ENCODE measurements around the gene GXYLT2.

GXYLT2 gene

GRCh38 chr3:72887705-72888545 is at the start of gene GXYLT2:
TSS of gene GXYLT2 (plus strand) at chr3:72888046. CDS start at chr3:72888234, 188 bp downstream.
- H3K4me3 ChIP-seq (ENCODE audit: low read depth in 1 of 2, low read length in 2 of 2) = peak within 1 kb of the TSS; percentile 58 to 62; a peak in 3 of 4 replicates
- H3K4me1 ChIP-seq (ENCODE audit: insufficient read depth, low read length) = peaks cover 55% of the 10 kb centered on the region
- H2AFZ ChIP-seq (ENCODE audit: low read depth, low read length) = peak within 1 kb of the TSS; percentile 72
- H3K79me2 ChIP-seq (ENCODE audit: insufficient read depth, low read length) = peaks cover 55% of the 10 kb centered on the region
- H4K20me1 ChIP-seq (ENCODE audit: insufficient read depth, low read length) = no peaks in the 10 kb centered on the region
- peak within 1 kb of the TSS; percentile 72 for H3K4me2 ChIP-seq (ENCODE audit: insufficient read depth, low read length)
- DNase-seq = peak; percentile 85
- H3K9ac ChIP-seq (ENCODE audit: low read depth, low read length) = peak within 1 kb of the TSS; percentile 57
- TF ChIP-seq, protein P1, sequence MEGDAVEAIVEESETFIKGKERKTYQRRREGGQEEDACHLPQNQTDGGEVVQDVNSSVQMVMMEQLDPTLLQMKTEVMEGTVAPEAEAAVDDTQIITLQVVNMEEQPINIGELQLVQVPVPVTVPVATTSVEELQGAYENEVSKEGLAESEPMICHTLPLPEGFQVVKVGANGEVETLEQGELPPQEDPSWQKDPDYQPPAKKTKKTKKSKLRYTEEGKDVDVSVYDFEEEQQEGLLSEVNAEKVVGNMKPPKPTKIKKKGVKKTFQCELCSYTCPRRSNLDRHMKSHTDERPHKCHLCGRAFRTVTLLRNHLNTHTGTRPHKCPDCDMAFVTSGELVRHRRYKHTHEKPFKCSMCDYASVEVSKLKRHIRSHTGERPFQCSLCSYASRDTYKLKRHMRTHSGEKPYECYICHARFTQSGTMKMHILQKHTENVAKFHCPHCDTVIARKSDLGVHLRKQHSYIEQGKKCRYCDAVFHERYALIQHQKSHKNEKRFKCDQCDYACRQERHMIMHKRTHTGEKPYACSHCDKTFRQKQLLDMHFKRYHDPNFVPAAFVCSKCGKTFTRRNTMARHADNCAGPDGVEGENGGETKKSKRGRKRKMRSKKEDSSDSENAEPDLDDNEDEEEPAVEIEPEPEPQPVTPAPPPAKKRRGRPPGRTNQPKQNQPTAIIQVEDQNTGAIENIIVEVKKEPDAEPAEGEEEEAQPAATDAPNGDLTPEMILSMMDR (IDR thresholded peaks at IDR 0.05; ENCODE audit: borderline replicate concordance, extremely low read depth, low read length, poor library complexity, severe bottlenecking) = peak; percentile 24
- TF ChIP-seq EZH2 (IDR thresholded peaks at IDR 0.05; ENCODE audit: borderline replicate concordance, low read depth, low read length, severe bottlenecking) = no peak
- H3K9me3 ChIP-seq (ENCODE audit: insufficient read depth, low read length, severe bottlenecking) = peaks cover 3% of the 10 kb centered on the region
- H3K36me3 ChIP-seq (ENCODE audit: insufficient read depth, low read length) = peaks cover 11% of the 10 kb centered on the region
- peak; percentile 80 for ATAC-seq (ENCODE audit: insufficient read depth, low read depth)
- H3K27me3 ChIP-seq (ENCODE audit: insufficient read depth, low read length, poor library complexity) = no peaks in the 10 kb centered on the region
- peak within 1 kb of the TSS; percentile 88 for H3K27ac ChIP-seq (ENCODE audit: low read length)

- Histone ChIP-seq H3K4me1 (ENCODE audit: insufficient read depth, low read length) (peaks cover 3% of the 10 kb centered on the region; the same call in 1 of the 2 replicates), H3K36me3 (ENCODE audit: insufficient read depth, low read length) (peaks cover 88% of the 10 kb centered on the region), H3K4me3 (ENCODE audit: low read depth in 1 of 2, low read length in 2 of 2) (no peak overlapping the region), H3K9me3 (ENCODE audit: insufficient read depth, low read length, severe bottlenecking) (no peaks in the 10 kb centered on the region), H3K79me2 (ENCODE audit: insufficient read depth, low read length) (peaks cover 79% of the 10 kb centered on the region), H3K27me3 (ENCODE audit: insufficient read depth, low read length, poor library complexity) (no peaks in the 10 kb centered on the region), H3K27ac (ENCODE audit: low read length) (no peak overlapping the region), H2AFZ (ENCODE audit: low read depth, low read length) (no peak overlapping the region), H3K9ac (ENCODE audit: low read depth, low read length) (no peak overlapping the region), H3K4me2 (ENCODE audit: insufficient read depth, low read length) (no peak overlapping the region), H4K20me1 (ENCODE audit: insufficient read depth, low read length) (peaks cover 6% of the 10 kb centered on the region; the same call in 1 of the 2 replicates)
- TF ChIP-seq EZH2 (IDR thresholded peaks at IDR 0.05; ENCODE audit: borderline replicate concordance, low read depth, low read length, severe bottlenecking) = no peak
- TF ChIP-seq, protein P1 (IDR thresholded peaks at IDR 0.05; ENCODE audit: borderline replicate concordance, extremely low read depth, low read length, poor library complexity, severe bottlenecking) = no peak
- DNase-seq (no peak), ATAC-seq (ENCODE audit: insufficient read depth, low read depth) (no peak)
Measured at GRCh38 chr3:72839057-72839456, 48.8 kb upstream of the GXYLT2 start.

- Histone ChIP-seq H3K4me3 (ENCODE audit: low read depth in 1 of 2, low read length in 2 of 2) (0 out of 4 replicates have a peak overlapping the region, but pooled peaks of 1 of the 2 experiments have one; percentile 75), H3K27ac (ENCODE audit: low read length) (no peak overlapping the region), H3K36me3 (ENCODE audit: insufficient read depth, low read length) (peaks cover 41% of the 10 kb centered on the region), H3K9me3 (ENCODE audit: insufficient read depth, low read length, severe bottlenecking) (no peaks in the 10 kb centered on the region), H3K79me2 (ENCODE audit: insufficient read depth, low read length) (peaks cover 80% of the 10 kb centered on the region), H3K27me3 (ENCODE audit: insufficient read depth, low read length, poor library complexity) (no peaks in the 10 kb centered on the region), H4K20me1 (ENCODE audit: insufficient read depth, low read length) (peaks cover 14% of the 10 kb centered on the region; the same call in 1 of the 2 replicates), H3K9ac (ENCODE audit: low read depth, low read length) (no peak overlapping the region), H3K4me1 (ENCODE audit: insufficient read depth, low read length) (peaks cover 44% of the 10 kb centered on the region), H3K4me2 (ENCODE audit: insufficient read depth, low read length) (peak overlapping the region; percentile 81; the same call in 1 of the 2 replicates), H2AFZ (ENCODE audit: low read depth, low read length) (no peak overlapping the region)
- no peak for ATAC-seq (ENCODE audit: insufficient read depth, low read depth)
- DNase-seq = no peak
- TF ChIP-seq, protein P1 (IDR thresholded peaks at IDR 0.05; ENCODE audit: borderline replicate concordance, extremely low read depth, low read length, poor library complexity, severe bottlenecking) = no peak
- no peak for TF ChIP-seq EZH2 (IDR thresholded peaks at IDR 0.05; ENCODE audit: borderline replicate concordance, low read depth, low read length, severe bottlenecking)
Measured at GRCh38 chr3:72844436-72844993, 43.3 kb upstream of the GXYLT2 start.

Data from DND-41 (cell line).